Measurements from ENCODE around the gene AMDHD1. TPM values are rescaled to one million over a fixed set of nuclear protein-coding genes. Genes with fewer than 3 reads are reported as not detected.

Gene AMDHD1
- polyA plus RNA-seq, 1 donor (not counting 4 experiments of a cell fraction or from before 2014, with no cell fraction given) = 0.68 TPM

GRCh38 chr12:95978774-95979173 lies 35.6 kb downstream of the AMDHD1 start:
- Histone ChIP-seq H3K79me2 (ENCODE audit: control insufficient read depth, insufficient read depth, low read length) (no peaks in the 10 kb centered on the region), H2AFZ (ENCODE audit: control insufficient read depth, low read length) (no peak overlapping the region), H3K4me1 (ENCODE audit: control insufficient read depth, extremely low read depth, insufficient read depth, low read length) (no peaks in the 10 kb centered on the region), H3K4me3 (ENCODE audit: control insufficient read depth in 2 of 3, extremely low read depth in 1 of 3, insufficient read depth in 2 of 3, low read depth in 1 of 3, low read length in 3 of 3) (no peak overlapping the region), H3K9me1 (ENCODE audit: control insufficient read depth, extremely low read depth, insufficient read depth, low read length) (no peaks in the 10 kb centered on the region), H3K9me3 (ENCODE audit: control insufficient read depth, low read depth, low read length) (no peaks in the 10 kb centered on the region), H3K4me2 (ENCODE audit: control insufficient read depth, extremely low read depth, insufficient read depth, low read depth, low read length) (no peak overlapping the region), H3K27me3 (ENCODE audit: control insufficient read depth, extremely low read depth, insufficient read depth, low read length) (no peaks in the 10 kb centered on the region), H3K9ac (ENCODE audit: control insufficient read depth, extremely low read depth, insufficient read depth, low read length) (no peak overlapping the region), H3K27ac (ENCODE audit: control insufficient read depth, insufficient read depth, low read length) (no peak overlapping the region), H3K36me3 (ENCODE audit: control insufficient read depth in 2 of 2, extremely low read depth in 1 of 2, insufficient read depth in 2 of 2, low read length in 2 of 2) (no peaks in the 10 kb centered on the region), H4K20me1 (ENCODE audit: control insufficient read depth, extremely low read depth, insufficient read depth, low read length) (no peaks in the 10 kb centered on the region)
- dilution Hi-C loops (cut with MboI; ENCODE audit: extremely low pct_ligation_motif_present, low sequenced_read_pairs) = no loop called here
- TF ChIP-seq EZH2 (IDR thresholded peaks at IDR 0.05; ENCODE audit: low read length) = no peak
- DNase-seq (ENCODE audit: low read depth, low spot score) (no peak), FAIRE-seq (no peak)

- DNase-seq (ENCODE audit: low read depth, low spot score) = no peak
- Histone ChIP-seq H3K9ac (ENCODE audit: control insufficient read depth, extremely low read depth, insufficient read depth, low read length) (no peak overlapping the region), H3K79me2 (ENCODE audit: control insufficient read depth, insufficient read depth, low read length) (no peaks in the 10 kb centered on the region), H2AFZ (ENCODE audit: control insufficient read depth, low read length) (no peak overlapping the region), H3K9me3 (ENCODE audit: control insufficient read depth, low read depth, low read length) (no peaks in the 10 kb centered on the region), H3K4me2 (ENCODE audit: control insufficient read depth, extremely low read depth, insufficient read depth, low read depth, low read length) (no peak overlapping the region), H3K27me3 (ENCODE audit: control insufficient read depth, extremely low read depth, insufficient read depth, low read length) (no peaks in the 10 kb centered on the region), H3K36me3 (ENCODE audit: control insufficient read depth in 2 of 2, extremely low read depth in 1 of 2, insufficient read depth in 2 of 2, low read length in 2 of 2) (no peaks in the 10 kb centered on the region), H3K4me3 (ENCODE audit: control insufficient read depth in 2 of 3, extremely low read depth in 1 of 3, insufficient read depth in 2 of 3, low read depth in 1 of 3, low read length in 3 of 3) (no peak overlapping the region), H3K27ac (ENCODE audit: control insufficient read depth, insufficient read depth, low read length) (no peak overlapping the region), H3K9me1 (ENCODE audit: control insufficient read depth, extremely low read depth, insufficient read depth, low read length) (no peaks in the 10 kb centered on the region), H4K20me1 (ENCODE audit: control insufficient read depth, extremely low read depth, insufficient read depth, low read length) (no peaks in the 10 kb centered on the region), H3K4me1 (ENCODE audit: control insufficient read depth, extremely low read depth, insufficient read depth, low read length) (no peaks in the 10 kb centered on the region)
- dilution Hi-C loops (cut with MboI; ENCODE audit: extremely low pct_ligation_motif_present, low sequenced_read_pairs) = no loop called here
- TF ChIP-seq CTCF (optimal IDR thresholded peaks at IDR 0.05 in 1 of 3, IDR thresholded peaks at IDR 0.05 in 1 of 3, conservative IDR thresholded peaks at IDR 0.05 in 1 of 3; ENCODE audit: extremely low read depth in 1 of 3, insufficient read depth in 2 of 3, low read length in 3 of 3) (no peak), EZH2 (IDR thresholded peaks at IDR 0.05; ENCODE audit: low read length) (no peak)
- FAIRE-seq = no peak
These were observed 37.3 kb downstream of the AMDHD1 start for GRCh38 chr12:95980437-95980836.

GRCh38 chr12:95982602-95983001 lies 39.5 kb downstream of the AMDHD1 start:
- Histone ChIP-seq H3K4me1 (ENCODE audit: control insufficient read depth, extremely low read depth, insufficient read depth, low read length) (no peaks in the 10 kb centered on the region), H2AFZ (ENCODE audit: control insufficient read depth, low read length) (no peak overlapping the region), H3K9me1 (ENCODE audit: control insufficient read depth, extremely low read depth, insufficient read depth, low read length) (no peaks in the 10 kb centered on the region), H3K27me3 (ENCODE audit: control insufficient read depth, extremely low read depth, insufficient read depth, low read length) (no peaks in the 10 kb centered on the region), H3K4me3 (ENCODE audit: control insufficient read depth in 2 of 3, extremely low read depth in 1 of 3, insufficient read depth in 2 of 3, low read depth in 1 of 3, low read length in 3 of 3) (no peak overlapping the region), H3K36me3 (ENCODE audit: control insufficient read depth in 2 of 2, extremely low read depth in 1 of 2, insufficient read depth in 2 of 2, low read length in 2 of 2) (no peaks in the 10 kb centered on the region), H3K27ac (ENCODE audit: control insufficient read depth, insufficient read depth, low read length) (no peak overlapping the region), H3K9me3 (ENCODE audit: control insufficient read depth, low read depth, low read length) (no peaks in the 10 kb centered on the region), H3K4me2 (ENCODE audit: control insufficient read depth, extremely low read depth, insufficient read depth, low read depth, low read length) (no peak overlapping the region), H3K9ac (ENCODE audit: control insufficient read depth, extremely low read depth, insufficient read depth, low read length) (no peak overlapping the region), H4K20me1 (ENCODE audit: control insufficient read depth, extremely low read depth, insufficient read depth, low read length) (no peaks in the 10 kb centered on the region), H3K79me2 (ENCODE audit: control insufficient read depth, insufficient read depth, low read length) (no peaks in the 10 kb centered on the region)
- dilution Hi-C loops (cut with MboI; ENCODE audit: extremely low pct_ligation_motif_present, low sequenced_read_pairs) = no loop called here
- no peak for FAIRE-seq
- no peak for DNase-seq (ENCODE audit: low read depth, low spot score)
- TF ChIP-seq CTCF (optimal IDR thresholded peaks at IDR 0.05 in 1 of 3, IDR thresholded peaks at IDR 0.05 in 1 of 3, conservative IDR thresholded peaks at IDR 0.05 in 1 of 3; ENCODE audit: extremely low read depth in 1 of 3, insufficient read depth in 2 of 3, low read length in 3 of 3) (no peak), EZH2 (IDR thresholded peaks at IDR 0.05; ENCODE audit: low read length) (no peak)

Data from keratinocyte (primary cell).